HK-2 (cell line): Measurements from ENCODE around the gene FCRL5.
"Not testable (repeated sequence)": the region's sequence is repeated elsewhere in the genome, so short reads cannot be mapped to it uniquely, and the experiment has no call there.

Source experiments
- DNase-seq: peaks from one replicate; pipeline ENCODE4 v3.0.0-alpha.2; 2018; ENCODE audit not compliant: unreplicated experiment

Gene FCRL5

GRCh38 chr1:157551694-157552693, at the start of gene FCRL5:
Gene FCRL5, minus strand, starts transcription at chr1:157552515. Its CDS starts 153 bp downstream, at chr1:157552362.
- DNase-seq = no peak

- DNase-seq = no peak
Measured at GRCh38 chr1:157600236-157600635, 47.9 kb upstream of the FCRL5 start.

GRCh38 chr1:157597959-157598667, 45.8 kb upstream of the FCRL5 start, which contains the start of gene FCRL4:
Gene FCRL4, minus strand, starts transcription at chr1:157598085. Its CDS starts 141 bp downstream, at chr1:157597944.
- DNase-seq = no peak

- no peak for DNase-seq
Measured at GRCh38 chr1:157596384-157596783, 44.1 kb upstream of the FCRL5 start.

GRCh38 chr1:157595356-157595755, 43.0 kb upstream of the FCRL5 start:
- no peak for DNase-seq

GRCh38 chr1:157585984-157586383, 33.7 kb upstream of the FCRL5 start:
- DNase-seq = no peak

- DNase-seq = no peak
Measured at GRCh38 chr1:157584503-157584902, 32.2 kb upstream of the FCRL5 start.

- DNase-seq = no peak
Measured at GRCh38 chr1:157580828-157581210, 28.5 kb upstream of the FCRL5 start.

- DNase-seq = peak; percentile 14
Measured at GRCh38 chr1:157580179-157580827, 28.0 kb upstream of the FCRL5 start.

GRCh38 chr1:157577420-157577819, 25.1 kb upstream of the FCRL5 start:
- DNase-seq = no peak

GRCh38 chr1:157575744-157576143, 23.4 kb upstream of the FCRL5 start:
- no peak for DNase-seq

- no peak for DNase-seq
Measured at GRCh38 chr1:157574836-157575235, 22.5 kb upstream of the FCRL5 start.

GRCh38 chr1:157566484-157567300, 14.4 kb upstream of the FCRL5 start:
- no peak for DNase-seq

- DNase-seq = no peak
Measured at GRCh38 chr1:157562515-157562914, 10.2 kb upstream of the FCRL5 start.

- no peak for DNase-seq
Measured at GRCh38 chr1:157558119-157558518, 5.8 kb upstream of the FCRL5 start.

- DNase-seq = not testable (repeated sequence)
Measured at GRCh38 chr1:157548081-157548480, 4.2 kb downstream of the FCRL5 start.

GRCh38 chr1:157542676-157543075, 9.6 kb downstream of the FCRL5 start:
- DNase-seq = peak; percentile 25

GRCh38 chr1:157540852-157541251, 11.5 kb downstream of the FCRL5 start:
- DNase-seq = no peak

- no peak for DNase-seq
Measured at GRCh38 chr1:157540160-157540748, 12.1 kb downstream of the FCRL5 start.

- no peak for DNase-seq
Measured at GRCh38 chr1:157539568-157539967, 12.7 kb downstream of the FCRL5 start.

- no peak for DNase-seq
Measured at GRCh38 chr1:157532569-157532968, 19.7 kb downstream of the FCRL5 start.
